Measurements from ENCODE around the gene NAA25.
"Not testable (repeated sequence)": the region's sequence is repeated elsewhere in the genome, so short reads cannot be mapped to it uniquely, and the experiment has no call there.

NAA25 gene

GRCh38 chr12:112116232-112117060, 7.9 kb upstream of the NAA25 start:
- DNase-seq: peak; percentile 70

DNA sequence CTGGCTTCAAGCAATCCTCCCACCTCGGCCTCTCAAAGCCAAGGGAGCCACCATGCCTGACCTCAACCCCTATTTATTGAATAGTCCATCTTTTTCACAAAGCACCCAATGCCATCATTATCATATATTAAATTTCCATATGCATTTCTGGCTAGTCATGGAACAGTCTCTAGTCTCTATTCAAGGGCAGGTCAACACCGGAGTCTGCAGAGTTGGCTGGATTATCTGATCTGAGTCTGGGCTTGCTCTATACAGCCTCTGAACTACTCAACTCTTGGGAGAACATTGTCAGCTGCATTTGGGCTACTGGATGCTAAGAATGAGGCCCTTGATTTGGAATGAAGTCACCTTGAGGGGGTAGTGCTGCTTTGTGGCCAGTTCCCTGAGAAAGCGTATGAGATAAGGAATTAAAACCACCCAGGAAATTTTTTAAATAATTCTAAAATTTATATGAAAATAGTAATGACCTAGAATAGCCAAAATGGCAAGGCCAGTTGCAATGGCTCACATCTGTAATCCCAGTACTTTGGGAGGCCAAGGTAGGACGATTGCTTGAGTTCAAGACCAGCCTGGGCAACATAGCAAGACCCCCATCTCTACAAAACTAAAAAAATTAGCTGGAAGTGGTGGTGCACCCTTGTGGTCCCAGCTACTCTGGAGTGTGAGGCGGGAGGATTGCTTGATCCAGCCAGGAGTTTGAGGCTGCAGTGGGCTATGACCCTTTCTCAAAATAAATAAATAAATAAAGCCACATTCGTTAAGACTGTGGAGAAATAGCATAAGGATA, 6.9 kb upstream of the NAA25 start:
- no peak for DNase-seq

- no peak for DNase-seq
Measured at GRCh38 chr12:112112409-112113133, 4.0 kb upstream of the NAA25 start.

DNA sequence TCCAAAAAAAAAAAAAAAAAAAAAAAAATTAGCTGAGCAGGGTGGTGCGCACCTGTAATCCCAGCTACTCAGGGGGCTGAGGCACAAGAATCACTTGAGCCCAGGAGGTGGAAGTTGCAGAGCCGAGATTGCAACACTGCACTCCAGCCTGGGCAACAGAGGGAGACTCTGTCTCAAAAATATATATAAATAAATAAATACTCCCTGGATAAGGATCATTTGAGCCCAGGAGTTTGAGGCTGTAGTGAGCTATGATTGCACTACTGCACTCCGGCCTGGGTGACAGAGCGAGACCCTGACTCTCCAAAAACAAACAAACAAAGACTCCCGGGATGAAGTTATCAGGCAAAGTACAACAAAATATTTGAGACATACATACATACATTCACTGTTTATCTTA, 3.3 kb upstream of the NAA25 start:
- no peak for DNase-seq

DNA sequence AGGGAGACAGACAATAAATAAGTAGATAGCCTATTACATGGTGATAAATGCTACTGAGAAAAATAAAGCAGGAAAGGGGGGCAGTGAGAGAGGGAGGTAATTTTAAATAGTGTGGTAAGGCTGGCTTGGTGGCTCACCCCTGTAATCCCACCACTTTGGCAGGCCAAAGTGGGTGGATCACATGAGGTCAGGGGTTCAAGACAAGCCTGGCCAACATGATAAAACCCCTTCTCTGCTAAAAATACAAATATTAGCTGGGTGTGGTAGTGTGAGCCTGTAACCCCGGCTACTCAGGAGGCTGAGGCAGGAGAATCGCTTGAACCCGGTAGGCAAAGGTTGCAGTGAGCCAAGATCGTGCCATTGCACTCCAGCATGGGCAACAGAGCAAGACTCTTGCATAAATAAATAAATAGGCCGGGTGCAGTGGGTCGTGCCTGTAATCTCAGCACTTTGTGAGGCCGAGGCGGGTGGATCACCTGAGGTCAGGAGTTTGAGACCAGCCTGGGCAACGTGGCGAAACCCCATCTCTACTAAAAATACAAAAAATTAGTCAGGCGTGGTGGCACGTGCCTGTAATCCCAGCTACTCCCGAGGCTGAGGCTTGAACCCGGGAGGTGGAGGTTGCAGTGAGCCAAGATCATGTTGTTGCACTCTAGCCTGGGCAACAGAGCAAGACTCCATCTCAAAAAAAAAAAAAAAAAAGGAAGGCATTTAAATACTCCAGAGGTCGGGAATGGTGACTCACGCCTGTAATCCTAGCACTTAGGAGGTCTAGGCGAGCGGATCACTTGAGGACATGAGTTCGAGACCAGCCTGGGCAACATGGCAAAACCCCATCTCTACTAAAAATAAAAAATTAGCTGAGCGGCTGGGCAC, 2.4 kb upstream of the NAA25 start:
- not testable (repeated sequence) for DNase-seq

GRCh38 chr12:112107306-112108201, 1.0 kb downstream of the NAA25 start:
- DNase-seq: no peak

GRCh38 chr12:112105891-112106290, 2.7 kb downstream of the NAA25 start:
- DNase-seq: no peak

- DNase-seq: no peak
Measured at GRCh38 chr12:112103758-112104503, 4.7 kb downstream of the NAA25 start.

GRCh38 chr12:112102746-112103145, 5.8 kb downstream of the NAA25 start:
- not testable (repeated sequence) for DNase-seq

- DNase-seq: no peak
Measured at GRCh38 chr12:112102127-112102526, 6.5 kb downstream of the NAA25 start.

DNA sequence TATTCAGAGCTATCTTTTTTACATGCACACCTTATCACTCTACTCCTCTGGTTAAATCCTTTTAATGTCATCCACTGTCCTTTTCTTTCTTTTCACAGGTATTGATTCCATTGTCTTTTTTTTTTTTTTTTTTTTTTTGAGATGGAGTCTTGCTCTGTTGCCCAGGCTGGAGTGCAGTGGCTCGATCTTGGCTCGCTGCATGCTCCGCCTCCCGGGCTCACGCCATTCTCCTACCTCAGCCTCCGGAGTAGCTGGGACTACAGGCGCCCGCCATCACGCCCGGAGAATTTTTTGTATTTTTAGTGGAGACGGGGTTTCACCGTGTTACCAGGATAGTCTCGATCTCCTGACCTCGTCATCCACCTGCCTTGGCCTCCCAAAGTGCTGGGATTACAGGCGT, 8.1 kb downstream of the NAA25 start:
- not testable (repeated sequence) for DNase-seq

DNA sequence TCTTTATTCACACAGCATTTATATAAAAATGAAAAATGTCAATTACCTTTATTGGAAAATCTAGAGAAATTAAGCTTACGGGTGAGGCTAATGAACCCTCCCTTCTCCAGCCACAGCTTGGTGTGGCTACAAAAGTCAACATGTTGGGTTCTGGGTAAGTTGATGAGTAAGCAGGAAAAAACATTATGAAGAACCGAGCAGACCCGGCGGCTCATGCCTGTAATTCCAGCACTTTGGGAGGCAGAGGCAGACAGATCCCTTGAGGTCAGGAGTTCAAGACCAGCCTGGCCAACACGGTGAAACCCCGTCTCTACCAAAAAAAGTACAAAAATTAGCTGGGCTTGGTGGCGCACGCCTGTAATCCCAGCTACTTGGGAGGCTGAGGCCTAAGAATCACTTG, 10.9 kb downstream of the NAA25 start:
- DNase-seq: no peak

DNA sequence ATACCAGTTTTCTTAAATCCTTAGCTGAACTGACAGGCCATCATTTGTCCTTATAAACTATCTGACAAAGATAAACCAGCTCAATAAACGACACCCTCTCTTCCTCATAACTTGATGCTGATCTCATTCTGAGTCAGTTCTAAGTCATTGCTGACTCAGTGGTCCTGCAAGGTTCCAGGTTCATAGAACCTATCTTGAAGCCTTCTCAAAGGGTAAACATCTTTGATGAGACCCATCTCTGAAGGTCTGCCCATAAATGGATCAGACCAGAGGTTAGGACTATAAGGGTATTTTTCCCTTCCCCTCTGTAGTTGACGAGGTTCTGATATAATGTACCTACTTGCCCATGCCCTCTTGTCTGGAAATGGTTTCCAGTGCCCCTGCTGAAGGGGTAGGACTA, 11.9 kb downstream of the NAA25 start:
- DNase-seq: no peak

- DNase-seq: no peak
Measured at GRCh38 chr12:112096070-112096469, 12.5 kb downstream of the NAA25 start.

DNA sequence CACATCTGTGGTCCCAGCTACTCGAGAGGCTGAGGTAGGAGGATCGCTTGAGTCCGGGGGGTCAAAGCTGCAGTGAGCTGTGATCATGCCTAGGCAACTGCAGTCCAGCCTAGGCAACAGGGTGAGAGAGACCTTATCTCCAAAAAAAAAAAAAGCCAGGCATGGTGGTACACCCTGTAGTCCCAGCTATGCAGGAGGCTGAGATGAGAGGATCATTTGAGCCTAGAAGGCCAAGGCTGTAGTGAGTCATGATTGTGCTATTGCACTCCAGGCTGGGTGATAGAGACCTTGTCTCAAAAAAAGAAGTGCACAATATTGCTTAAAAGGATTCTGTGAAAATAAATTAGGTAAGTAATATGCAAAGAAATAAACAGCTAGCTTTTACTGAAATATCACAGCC, 17.0 kb downstream of the NAA25 start:
- DNase-seq: no peak

- DNase-seq: no peak
Measured at GRCh38 chr12:112087851-112088250, 20.7 kb downstream of the NAA25 start.

GRCh38 chr12:112087055-112087850, 21.3 kb downstream of the NAA25 start:
- no peak for DNase-seq

DNA sequence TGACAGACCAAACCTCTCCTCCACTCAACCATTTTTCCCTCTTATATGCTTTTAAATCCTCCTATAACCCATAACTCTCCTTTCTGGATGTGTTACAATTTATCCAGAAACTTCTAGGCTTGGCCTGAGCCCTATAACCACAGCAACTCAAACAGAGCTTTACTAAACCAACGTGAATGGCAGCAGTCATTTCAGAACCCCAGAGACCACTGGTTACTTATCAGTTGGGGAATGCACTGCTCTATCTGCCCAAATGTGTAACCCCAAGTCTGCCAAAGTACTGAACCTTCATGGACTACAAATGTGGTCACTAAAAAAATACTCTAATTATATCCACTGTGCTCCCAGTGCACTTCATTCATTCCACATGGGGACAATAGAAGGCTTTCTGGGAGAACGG, 42.0 kb downstream of the NAA25 start:
- no peak for DNase-seq

DNA sequence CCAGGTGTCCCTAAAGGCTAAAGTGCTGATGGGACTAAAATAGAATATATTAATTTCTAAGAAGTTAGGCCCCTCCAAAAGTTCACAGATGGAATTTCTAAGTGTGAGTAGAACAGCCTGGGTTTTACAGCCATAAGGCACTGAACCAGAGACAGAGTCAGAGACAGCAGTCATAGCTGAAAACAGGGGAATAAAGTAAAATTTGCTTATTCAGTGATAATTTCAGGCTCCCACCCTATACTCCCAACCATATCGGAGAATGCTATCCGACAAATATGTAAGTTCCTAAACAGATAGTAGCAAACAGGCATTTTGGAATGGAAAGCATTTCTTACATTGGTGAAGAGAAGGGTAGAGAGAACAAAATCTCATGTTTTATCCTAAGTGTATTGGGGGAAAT, 45.3 kb downstream of the NAA25 start:
- no peak for DNase-seq

GRCh38 chr12:112061137-112061536, 47.4 kb downstream of the NAA25 start:
- no peak for DNase-seq

Measured in COR-L47 (cell line).